ENCODE data around the gene PIGN.

GRCh38 chr18:62061821-62062478 lies 124.9 kb downstream of the PIGN start:
- TF ChIP-seq, protein P1, sequence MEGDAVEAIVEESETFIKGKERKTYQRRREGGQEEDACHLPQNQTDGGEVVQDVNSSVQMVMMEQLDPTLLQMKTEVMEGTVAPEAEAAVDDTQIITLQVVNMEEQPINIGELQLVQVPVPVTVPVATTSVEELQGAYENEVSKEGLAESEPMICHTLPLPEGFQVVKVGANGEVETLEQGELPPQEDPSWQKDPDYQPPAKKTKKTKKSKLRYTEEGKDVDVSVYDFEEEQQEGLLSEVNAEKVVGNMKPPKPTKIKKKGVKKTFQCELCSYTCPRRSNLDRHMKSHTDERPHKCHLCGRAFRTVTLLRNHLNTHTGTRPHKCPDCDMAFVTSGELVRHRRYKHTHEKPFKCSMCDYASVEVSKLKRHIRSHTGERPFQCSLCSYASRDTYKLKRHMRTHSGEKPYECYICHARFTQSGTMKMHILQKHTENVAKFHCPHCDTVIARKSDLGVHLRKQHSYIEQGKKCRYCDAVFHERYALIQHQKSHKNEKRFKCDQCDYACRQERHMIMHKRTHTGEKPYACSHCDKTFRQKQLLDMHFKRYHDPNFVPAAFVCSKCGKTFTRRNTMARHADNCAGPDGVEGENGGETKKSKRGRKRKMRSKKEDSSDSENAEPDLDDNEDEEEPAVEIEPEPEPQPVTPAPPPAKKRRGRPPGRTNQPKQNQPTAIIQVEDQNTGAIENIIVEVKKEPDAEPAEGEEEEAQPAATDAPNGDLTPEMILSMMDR (IDR thresholded peaks at IDR 0.05): no peak
- TF ChIP-seq POLR2A (IDR thresholded peaks at IDR 0.05): no peak
